Loucy (cell line): Measurements from ENCODE around the gene CAST.

Experiments
- H2AFZ ChIP-seq: fragments of 200-600 bp; sonication (generic); 2 replicates; pipeline ENCODE4 v1.6.0; 2016; ENCODE audit warnings: antibody characterized with exemption, mild to moderate bottlenecking, low read length, moderate library complexity
- H3F3A ChIP-seq: fragments of 200-600 bp; 2 replicates; pipeline ENCODE4 v1.6.0; 2016; ENCODE audit warnings: antibody characterized with exemption, low read depth, mild to moderate bottlenecking
- H3K27me3 ChIP-seq: fragments of 200-600 bp; sonication (generic); 2 replicates; pipeline ENCODE4 v1.6.1; 2014; ENCODE audit warnings: low read length, mild to moderate bottlenecking; ENCODE audit not compliant: insufficient read depth, poor library complexity, severe bottlenecking
- H3K36me3 ChIP-seq: fragments of 200-600 bp; sonication (generic); 2 replicates; pipeline ENCODE4 v1.6.1; 2016; ENCODE audit warnings: low read length; ENCODE audit not compliant: insufficient read depth
- H3K4me1 ChIP-seq: fragments of 200-600 bp; sonication (generic); 2 replicates; pipeline ENCODE4 v1.5.1; 2014; ENCODE audit warnings: low read length, mild to moderate bottlenecking; ENCODE audit not compliant: insufficient read depth, poor library complexity, severe bottlenecking
- H3K4me2 ChIP-seq: fragments of 200-600 bp; sonication (generic); 2 replicates; pipeline ENCODE4 v1.6.0; 2014; ENCODE audit warnings: antibody characterized with exemption, low read length, low read depth, mild to moderate bottlenecking; ENCODE audit not compliant: poor library complexity, severe bottlenecking
- H3K4me3 ChIP-seq: fragments of 200-600 bp; sonication (generic); 2 replicates; pipeline ENCODE4 v1.5.1; 2014; ENCODE audit warnings: low read length, mild to moderate bottlenecking, mixed read lengths; ENCODE audit not compliant: poor library complexity, severe bottlenecking
- H3K79me2 ChIP-seq: fragments of 200-600 bp; sonication (generic); 2 replicates; pipeline ENCODE4 v1.6.1; 2014; ENCODE audit warnings: low read length; ENCODE audit not compliant: insufficient read depth
- H3K9ac ChIP-seq: fragments of 200-600 bp; sonication (generic); 2 replicates; pipeline ENCODE4 v1.6.0; 2014; ENCODE audit warnings: mild to moderate bottlenecking, low read depth, low read length, moderate library complexity; ENCODE audit not compliant: poor library complexity, severe bottlenecking
- H3K9me2 ChIP-seq: fragments of 200-600 bp; sonication (generic); replicated peaks from 2 replicates; pipeline ENCODE4 v1.6.1; 2016; ENCODE audit warnings: low read depth, low read length, mixed read lengths
- H3K9me3 ChIP-seq: fragments of 200-600 bp; sonication (generic); 2 replicates; pipeline ENCODE4 v1.6.1; 2014; ENCODE audit warnings: mild to moderate bottlenecking, antibody characterized with exemption, low read length, low read depth; ENCODE audit not compliant: insufficient read depth
- H4K20me1 ChIP-seq: fragments of 200-600 bp; sonication (generic); 2 replicates; pipeline ENCODE4 v1.6.0; 2014; ENCODE audit warnings: antibody characterized with exemption, low read length, mild to moderate bottlenecking; ENCODE audit not compliant: insufficient read depth, poor library complexity, severe bottlenecking
- CTCF ChIP-seq: fragments of 200-600 bp; sonication (generic); conservative IDR thresholded peaks from 2 replicates; pipeline ENCODE4 v1.5.1; 2014; ENCODE audit warnings: mild to moderate bottlenecking, antibody characterized with exemption, low read length
- EZH2phosphoT487 ChIP-seq: fragments of 200-600 bp; IDR thresholded peaks from 2 replicates; pipeline ENCODE4 v1.6.1; 2018; ENCODE audit warnings: antibody characterized with exemption, mild to moderate bottlenecking, moderate library complexity, borderline replicate concordance

The CAST gene

GRCh38 chr5:96755851-96756250, 93.7 kb downstream of the CAST start:
- Histone ChIP-seq H3K9me2 (no peaks in the 10 kb centered on the region), H3K36me3 (peaks cover 9% of the 10 kb centered on the region; the same call in 1 of the 2 replicates), H3K4me1 (peaks cover 14% of the 10 kb centered on the region)

GRCh38 chr5:96756985-96757384, 94.8 kb downstream of the CAST start:
- no peaks in the 10 kb centered on the region for H3K9me2 ChIP-seq
- H3K9ac ChIP-seq: no peak overlapping the region
- H3K36me3 ChIP-seq: peaks cover 9% of the 10 kb centered on the region; the same call in 1 of the 2 replicates
- H3K4me2 ChIP-seq: no peak overlapping the region
- no peak for TF ChIP-seq EZH2phosphoT487
- no peak for TF ChIP-seq CTCF
- no peaks in the 10 kb centered on the region for H3K79me2 ChIP-seq
- H3K27me3 ChIP-seq: no peaks in the 10 kb centered on the region
- peaks cover 14% of the 10 kb centered on the region for H3K4me1 ChIP-seq
- no peaks in the 10 kb centered on the region for H4K20me1 ChIP-seq
- no peak overlapping the region for H2AFZ ChIP-seq
- H3F3A ChIP-seq: no peaks in the 10 kb centered on the region
- no peaks in the 10 kb centered on the region for H3K9me3 ChIP-seq
- no peak overlapping the region for H3K4me3 ChIP-seq

More at GRCh38 chr5:96755851-96756250, 93.7 kb downstream of the CAST start:
- no peaks in the 10 kb centered on the region for H3K9me3 ChIP-seq
- no peaks in the 10 kb centered on the region for H4K20me1 ChIP-seq
- no peak overlapping the region for H3K9ac ChIP-seq
- H2AFZ ChIP-seq: no peak overlapping the region
- H3K27me3 ChIP-seq: no peaks in the 10 kb centered on the region
- H3F3A ChIP-seq: no peaks in the 10 kb centered on the region
- no peaks in the 10 kb centered on the region for H3K79me2 ChIP-seq
- TF ChIP-seq EZH2phosphoT487: no peak
- TF ChIP-seq CTCF: no peak
- H3K4me2 ChIP-seq: no peak overlapping the region
- no peak overlapping the region for H3K4me3 ChIP-seq

- H3K79me2 ChIP-seq: no peaks in the 10 kb centered on the region
- H3K36me3 ChIP-seq: peaks cover 17% of the 10 kb centered on the region; the same call in 1 of the 2 replicates
- H3K9me2 ChIP-seq: no peaks in the 10 kb centered on the region
- no peaks in the 10 kb centered on the region for H3K9me3 ChIP-seq
- H3K9ac ChIP-seq: no peak overlapping the region
- TF ChIP-seq EZH2phosphoT487: no peak
- TF ChIP-seq CTCF: no peak
- H3K27me3 ChIP-seq: no peaks in the 10 kb centered on the region
- H3K4me1 ChIP-seq: peaks cover 13% of the 10 kb centered on the region
- no peaks in the 10 kb centered on the region for H3F3A ChIP-seq
- H3K4me3 ChIP-seq: no peak overlapping the region
- no peak overlapping the region for H2AFZ ChIP-seq
- no peak overlapping the region for H3K4me2 ChIP-seq
- H4K20me1 ChIP-seq: no peaks in the 10 kb centered on the region
Observed at GRCh38 chr5:96758621-96759020, 96.4 kb downstream of the CAST start.
